Measurements from ENCODE around the gene ACAP3. TPM values are rescaled to one million over a fixed set of nuclear protein-coding genes. Genes with fewer than 3 reads are reported as not detected.

Gene ACAP3, protein sequence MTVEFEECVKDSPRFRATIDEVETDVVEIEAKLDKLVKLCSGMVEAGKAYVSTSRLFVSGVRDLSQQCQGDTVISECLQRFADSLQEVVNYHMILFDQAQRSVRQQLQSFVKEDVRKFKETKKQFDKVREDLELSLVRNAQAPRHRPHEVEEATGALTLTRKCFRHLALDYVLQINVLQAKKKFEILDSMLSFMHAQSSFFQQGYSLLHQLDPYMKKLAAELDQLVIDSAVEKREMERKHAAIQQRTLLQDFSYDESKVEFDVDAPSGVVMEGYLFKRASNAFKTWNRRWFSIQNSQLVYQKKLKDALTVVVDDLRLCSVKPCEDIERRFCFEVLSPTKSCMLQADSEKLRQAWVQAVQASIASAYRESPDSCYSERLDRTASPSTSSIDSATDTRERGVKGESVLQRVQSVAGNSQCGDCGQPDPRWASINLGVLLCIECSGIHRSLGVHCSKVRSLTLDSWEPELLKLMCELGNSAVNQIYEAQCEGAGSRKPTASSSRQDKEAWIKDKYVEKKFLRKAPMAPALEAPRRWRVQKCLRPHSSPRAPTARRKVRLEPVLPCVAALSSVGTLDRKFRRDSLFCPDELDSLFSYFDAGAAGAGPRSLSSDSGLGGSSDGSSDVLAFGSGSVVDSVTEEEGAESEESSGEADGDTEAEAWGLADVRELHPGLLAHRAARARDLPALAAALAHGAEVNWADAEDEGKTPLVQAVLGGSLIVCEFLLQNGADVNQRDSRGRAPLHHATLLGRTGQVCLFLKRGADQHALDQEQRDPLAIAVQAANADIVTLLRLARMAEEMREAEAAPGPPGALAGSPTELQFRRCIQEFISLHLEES
- total RNA-seq, result 100 to 1,000 TPM in 1 of 4 donors, 10 to 100 TPM in 3; 34.3 to 125 (median 69.6) TPM

DNA sequence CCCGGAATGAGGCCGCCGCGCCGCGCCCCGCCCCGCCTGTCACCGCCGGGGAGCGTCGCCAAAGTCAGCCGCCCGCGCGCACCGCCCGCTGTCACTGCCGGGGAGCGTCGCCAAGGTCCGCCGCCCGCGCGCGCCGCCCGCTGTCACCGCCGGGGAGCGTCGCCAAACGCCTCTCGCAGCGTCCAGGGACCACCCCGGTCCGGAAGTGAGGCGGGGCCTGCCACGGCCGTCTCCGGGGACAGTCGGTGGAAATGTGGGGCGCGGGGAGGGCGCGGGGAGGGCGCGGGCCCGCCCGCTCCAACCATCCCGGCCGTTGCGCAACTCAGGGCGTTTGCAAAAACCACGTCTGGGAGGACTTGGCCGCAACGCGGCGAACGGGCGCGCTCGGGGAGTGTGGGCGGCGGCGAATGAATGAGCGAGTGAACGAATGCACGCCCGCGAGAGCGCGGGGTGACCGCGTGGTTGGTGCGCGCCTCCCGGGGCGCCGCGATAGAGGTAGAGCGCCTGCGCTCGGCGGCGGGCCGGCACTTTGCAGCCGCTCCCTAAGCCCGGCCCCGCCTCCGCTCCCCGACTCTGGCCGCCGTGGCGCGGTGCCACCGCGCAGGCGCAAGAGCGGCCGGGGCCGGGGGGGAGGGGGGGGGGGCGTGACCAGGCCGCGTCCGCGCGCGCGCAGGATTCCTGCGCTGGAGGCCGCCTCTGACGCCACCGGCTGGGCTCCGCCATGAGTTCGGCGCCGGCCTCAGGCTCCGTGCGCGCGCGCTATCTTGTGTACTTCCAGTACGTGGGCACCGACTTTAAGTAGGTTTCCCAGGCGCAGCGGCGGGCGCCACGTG, at the start of gene ACAP3, which contains the start of gene PUSL1:
Gene ACAP3, minus strand, starts transcription at position 8 of the 833 bp plus-strand sequence. CDS start 115 bp downstream, outside the sequence.
Gene PUSL1, plus strand, starts transcription at position 675 of the 833 bp plus-strand sequence. Its CDS starts 47 bp downstream, at position 722.
- TF ChIP-seq POLR2A (IDR thresholded peaks at IDR 0.05), result peak in 1 of 2 donors; percentile 13
- TF ChIP-seq, protein P1, sequence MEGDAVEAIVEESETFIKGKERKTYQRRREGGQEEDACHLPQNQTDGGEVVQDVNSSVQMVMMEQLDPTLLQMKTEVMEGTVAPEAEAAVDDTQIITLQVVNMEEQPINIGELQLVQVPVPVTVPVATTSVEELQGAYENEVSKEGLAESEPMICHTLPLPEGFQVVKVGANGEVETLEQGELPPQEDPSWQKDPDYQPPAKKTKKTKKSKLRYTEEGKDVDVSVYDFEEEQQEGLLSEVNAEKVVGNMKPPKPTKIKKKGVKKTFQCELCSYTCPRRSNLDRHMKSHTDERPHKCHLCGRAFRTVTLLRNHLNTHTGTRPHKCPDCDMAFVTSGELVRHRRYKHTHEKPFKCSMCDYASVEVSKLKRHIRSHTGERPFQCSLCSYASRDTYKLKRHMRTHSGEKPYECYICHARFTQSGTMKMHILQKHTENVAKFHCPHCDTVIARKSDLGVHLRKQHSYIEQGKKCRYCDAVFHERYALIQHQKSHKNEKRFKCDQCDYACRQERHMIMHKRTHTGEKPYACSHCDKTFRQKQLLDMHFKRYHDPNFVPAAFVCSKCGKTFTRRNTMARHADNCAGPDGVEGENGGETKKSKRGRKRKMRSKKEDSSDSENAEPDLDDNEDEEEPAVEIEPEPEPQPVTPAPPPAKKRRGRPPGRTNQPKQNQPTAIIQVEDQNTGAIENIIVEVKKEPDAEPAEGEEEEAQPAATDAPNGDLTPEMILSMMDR (IDR thresholded peaks at IDR 0.05), result peak in 4 of 5 experiments; percentile 13 to 61 (median 34)
- peak; percentile 22 to 59 for TF ChIP-seq EP300 (IDR thresholded peaks at IDR 0.05)
- H3K27me3 ChIP-seq, result no peaks in the 10 kb centered on the region
- peak within 1 kb of the TSS; percentile 86 to 98 (median 94) for H3K27ac ChIP-seq
- DNase-seq (ENCODE audit: low spot score in 2 of 2), result peak; percentile 87 to 91
- H3K4me1 ChIP-seq, result peaks cover 8 to 59% (median 47%) of the 10 kb centered on the region in 4 donors
- 0 to 1% methylated on average over 39 to 40 of the region's 131 CpGs for WGBS, 2 donors
- no peaks in the 10 kb centered on the region for H3K9me3 ChIP-seq
- H3K4me3 ChIP-seq, result peak within 1 kb of the TSS; percentile 60 to 94 (median 86)
- H3K36me3 ChIP-seq, result peaks cover 0 to 36% (median 0%) of the 10 kb centered on the region in 3 donors

DNA sequence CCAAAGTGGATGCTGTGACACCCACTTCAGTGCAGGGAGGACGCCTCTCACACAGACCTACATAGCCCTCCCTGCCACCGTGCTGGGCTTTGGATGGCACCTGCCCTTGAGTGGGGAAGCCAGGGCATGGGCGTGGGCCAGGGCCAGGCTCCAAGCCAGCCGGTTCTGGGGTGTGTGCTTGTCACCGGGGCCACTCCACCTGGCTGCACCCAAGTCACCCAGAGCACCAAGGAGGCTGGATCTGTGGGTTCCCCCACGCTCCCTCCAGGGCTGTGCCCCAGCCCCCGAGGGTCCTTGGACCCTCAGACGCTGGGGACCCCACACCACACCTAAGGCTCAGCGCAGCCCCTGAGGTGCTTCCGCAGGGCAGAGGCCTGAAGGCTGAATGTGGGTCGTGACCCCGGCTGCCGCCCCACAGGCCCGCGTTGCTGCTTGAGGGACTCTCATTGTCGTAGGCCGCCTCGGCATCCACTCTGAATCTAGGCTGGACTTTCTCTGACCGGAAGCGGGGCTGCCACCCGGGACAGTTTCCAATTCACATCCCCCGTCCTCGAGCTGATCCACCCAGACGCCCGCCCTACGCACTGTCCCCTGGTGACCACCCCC, 49.2 kb upstream of the ACAP3 start:
- H3K27ac ChIP-seq, result peak overlapping the region; percentile 81 to 92 (median 88)
- H3K36me3 ChIP-seq, result peaks cover 0 to 28% (median 4%) of the 10 kb centered on the region in 3 donors
- no peak for TF ChIP-seq POLR2A (IDR thresholded peaks at IDR 0.05)
- TF ChIP-seq EP300 (IDR thresholded peaks at IDR 0.05), result no peak
- TF ChIP-seq, protein P1 (IDR thresholded peaks at IDR 0.05), result no peak
- peaks cover 0 to 87% (median 78%) of the 10 kb centered on the region in 4 donors for H3K4me1 ChIP-seq
- no peaks in the 10 kb centered on the region for H3K27me3 ChIP-seq
- WGBS, 2 donors, result 9 to 18% methylated on average over 16 to 21 of the region's 26 CpGs
- no peaks in the 10 kb centered on the region for H3K9me3 ChIP-seq
- DNase-seq (ENCODE audit: low spot score in 2 of 2), result no peak
- H3K4me3 ChIP-seq, result peak overlapping the region; percentile 49 to 86 (median 60)

DNA sequence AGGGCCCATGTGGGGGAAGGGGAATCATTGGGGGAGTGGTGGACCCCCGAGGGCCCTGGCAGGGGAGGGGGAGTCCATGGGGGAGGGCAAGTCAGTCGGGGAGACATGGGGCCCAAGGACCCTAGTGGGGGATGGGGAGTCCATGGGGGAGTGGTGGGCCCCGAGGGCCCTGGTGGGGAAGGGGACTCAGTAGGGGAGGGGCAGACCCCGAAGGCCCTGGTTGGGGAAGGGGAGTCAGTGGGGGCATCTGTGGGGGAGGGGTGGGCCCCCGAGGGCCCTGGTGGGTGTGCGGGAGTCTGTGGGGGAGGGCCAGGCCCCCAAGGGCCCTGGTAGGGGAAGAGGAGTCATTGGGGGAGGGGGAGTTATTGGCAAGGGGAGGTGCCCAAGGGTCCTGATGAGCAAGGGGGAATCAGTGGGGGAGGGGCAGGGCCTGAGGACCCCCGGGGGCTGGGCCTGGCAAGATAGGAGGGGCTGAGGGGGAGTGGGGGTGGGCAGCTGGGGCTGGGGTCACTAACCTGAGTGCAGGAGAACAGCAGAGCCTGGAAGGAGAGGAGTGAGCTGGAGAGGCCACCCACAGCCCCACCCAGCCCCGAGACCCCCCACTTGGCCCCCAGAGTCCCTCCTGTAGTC, 48.6 kb upstream of the ACAP3 start:
- H3K27ac ChIP-seq, result peak overlapping the region; percentile 81 to 92 (median 88)
- 24 to 36% methylated on average over 5 to 7 of the region's 8 CpGs for WGBS, 2 donors
- H3K9me3 ChIP-seq, result no peaks in the 10 kb centered on the region
- TF ChIP-seq, protein P1 (IDR thresholded peaks at IDR 0.05), result no peak
- TF ChIP-seq POLR2A (IDR thresholded peaks at IDR 0.05), result no peak
- no peak for TF ChIP-seq EP300 (IDR thresholded peaks at IDR 0.05)
- peaks cover 0 to 87% (median 78%) of the 10 kb centered on the region in 4 donors for H3K4me1 ChIP-seq
- H3K36me3 ChIP-seq, result peaks cover 0 to 28% (median 4%) of the 10 kb centered on the region in 3 donors
- H3K27me3 ChIP-seq, result no peaks in the 10 kb centered on the region
- H3K4me3 ChIP-seq, result peak overlapping the region; percentile 49 to 86 (median 60)
- DNase-seq (ENCODE audit: low spot score in 2 of 2), result no peak

DNA sequence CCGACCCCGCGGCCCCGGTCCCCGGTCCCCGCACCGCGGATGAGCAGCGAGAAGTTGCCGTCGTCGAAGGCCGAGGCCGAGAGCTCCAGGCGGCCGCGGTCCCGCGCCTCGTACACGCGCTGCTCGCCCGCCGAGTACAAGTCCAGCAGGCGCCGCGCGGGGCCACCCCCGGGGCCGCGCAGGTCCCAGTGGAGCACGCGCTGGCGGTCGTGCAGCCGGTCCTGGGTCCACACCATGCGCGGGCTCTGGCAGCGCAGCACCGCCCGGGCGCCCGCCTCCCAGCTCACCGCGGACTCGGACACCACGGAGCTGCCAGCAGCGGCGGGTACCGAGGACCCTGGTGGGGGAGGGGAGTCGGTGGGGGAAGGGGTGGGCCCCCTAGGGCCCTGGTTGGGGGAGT, 47.7 kb upstream of the ACAP3 start:
- Histone ChIP-seq H3K9me3 (no peaks in the 10 kb centered on the region), H3K27ac (peak overlapping the region; percentile 40 to 92 (median 88)), H3K4me1 (peaks cover 0 to 79% (median 70%) of the 10 kb centered on the region in 4 donors), H3K36me3 (peaks cover 0 to 28% (median 4%) of the 10 kb centered on the region in 3 donors), H3K27me3 (no peaks in the 10 kb centered on the region), H3K4me3 (peak overlapping the region; percentile 16 to 66 (median 20))
- TF ChIP-seq POLR2A (IDR thresholded peaks at IDR 0.05) (no peak), EP300 (IDR thresholded peaks at IDR 0.05) (no peak)
- TF ChIP-seq, protein P1 (IDR thresholded peaks at IDR 0.05), result no peak
- DNase-seq (ENCODE audit: low spot score in 2 of 2), result no peak
- WGBS, 2 donors, result 0 to 13% methylated on average over 3 to 12 of the region's 52 CpGs

Measured in tibial nerve (tissue), 4 donors.